GM15510 (cell line): ENCODE measurements around the gene WWP2.
"Not testable (repeated sequence)": the region's sequence is repeated elsewhere in the genome, so short reads cannot be mapped to it uniquely, and the experiment has no call there.

Source experiments
- POLR2A ChIP-seq: IDR thresholded peaks from 3 replicates; pipeline ENCODE4 v1.6.1; 2011; ENCODE audit warnings: borderline replicate concordance; ENCODE audit not compliant: insufficient read length; ENCODE audit errors: extremely low read depth

The WWP2 gene

GRCh38 chr16:69942627-69943170 is 180.6 kb downstream of the WWP2 start:
- TF ChIP-seq POLR2A: no peak

GRCh38 chr16:69951017-69951671 is 189.0 kb downstream of the WWP2 start, which contains the start of gene CLEC18A:
Gene CLEC18A (plus strand): TSS chr16:69951334. CDS start chr16:69951367, 33 bp downstream.
- not testable (repeated sequence) for TF ChIP-seq POLR2A
